T-cell (primary cell): ENCODE results near the gene CCDC126. TPM values are rescaled to one million over a fixed set of nuclear protein-coding genes. Genes with fewer than 3 reads are reported as not detected.

Experiments used
- ATAC-seq, 4 experiments: fragments of 200-7000 bp in 3 of 4; fragments of 150-1000 bp in 1 of 4; cut with Tn5 transposase; replicated peaks in 1 of 4; 1 replicate in 3 of 4; 2 replicates in 1 of 4; pipeline ENCODE4 v1.10.0; 2021; ENCODE audit warnings: moderate library complexity in 3 of 4, mild to moderate bottlenecking in 2 of 4, moderate number of reproducible peaks in 1 of 4
- CTCF ChIA-PET, 2 donors: fragments of 300-600 bp; sonication (Branson Sonifier 250); formaldehyde crosslinking; loops; one replicate each; lab custom pipeline; 2022; ENCODE audit warnings: antibody characterized with exemption in 2 of 2; lab: Charles Lee
- POLR2A ChIA-PET, 2 donors: fragments of 300-600 bp; sonication (Branson Sonifier 250); formaldehyde crosslinking; loops; one replicate each; lab custom pipeline; 2022; ENCODE audit warnings: antibody characterized with exemption in 2 of 2; lab: Charles Lee
- DNase-seq, 35 experiments: peaks; one replicate each; pipeline versions ENCODE4 v3.0.0 to v3.0.0-alpha.2; 2013 to 2023
- H3K27ac ChIP-seq: one replicate; pipeline ENCODE4 v1.5.1; 2013; ENCODE audit warnings: low read length
- H3K27me3 ChIP-seq, 2 experiments: replicated peaks in 1 of 2; 1 replicate in 1 of 2; 2 replicates in 1 of 2; pipeline versions ENCODE4 v1.6.1 to v1.7.0; 2013; ENCODE audit warnings: low read length in 1 of 2, mixed read lengths in 1 of 2; ENCODE audit not compliant: control insufficient read depth in 2 of 2, insufficient read depth in 2 of 2; ENCODE audit errors: extremely low read depth in 1 of 2
- H3K36me3 ChIP-seq, 2 donors: 1 replicate in 1 of 2; 2 replicates in 1 of 2; pipeline versions ENCODE4 v1.6.1 to v1.7.0; 2013; ENCODE audit warnings: low read length in 1 of 2; ENCODE audit not compliant: control insufficient read depth in 2 of 2, insufficient read depth in 1 of 2; ENCODE audit errors: extremely low read depth in 1 of 2
- H3K4me1 ChIP-seq, 2 experiments: 1 replicate in 1 of 2; 2 replicates in 1 of 2; pipeline versions ENCODE4 v1.6.1 to v1.7.0; 2013; ENCODE audit warnings: low read length in 2 of 2, mixed read lengths in 1 of 2; ENCODE audit not compliant: insufficient read depth in 2 of 2, control insufficient read depth in 1 of 2; ENCODE audit errors: extremely low read depth in 1 of 2
- H3K4me3 ChIP-seq, 2 donors: 1 replicate in 1 of 2; 2 replicates in 1 of 2; pipeline versions ENCODE4 v1.5.1 to v1.7.0; 2013; ENCODE audit warnings: mild to moderate bottlenecking in 2 of 2, low read length in 1 of 2, moderate library complexity in 1 of 2; ENCODE audit not compliant: control insufficient read depth in 1 of 2; ENCODE audit errors: extremely low read depth in 1 of 2
- H3K9me3 ChIP-seq: 2 replicates; pipeline ENCODE4 v1.7.0; 2013
- H3K27ac Mint-ChIP-seq, 2 donors: one replicate each; pipeline ENCODE4 v1.8.0; 2020 to 2021; ENCODE audit warnings: mild to moderate bottlenecking in 2 of 2, mixed read lengths in 2 of 2
- H3K27me3 Mint-ChIP-seq, 2 donors: one replicate each; pipeline ENCODE4 v1.8.0; 2021 to 2022; ENCODE audit warnings: mixed read lengths in 2 of 2
- H3K36me3 Mint-ChIP-seq: one replicate; pipeline ENCODE4 v1.8.0; 2021; ENCODE audit warnings: mixed read lengths
- H3K4me1 Mint-ChIP-seq, 3 donors: one replicate each; pipeline ENCODE4 v1.8.0; 2020 to 2022; ENCODE audit warnings: mixed read lengths in 3 of 3, mild to moderate bottlenecking in 1 of 3
- H3K4me3 Mint-ChIP-seq, 3 donors: one replicate each; pipeline ENCODE4 v1.8.0; 2020 to 2022; ENCODE audit warnings: mild to moderate bottlenecking in 3 of 3, mixed read lengths in 3 of 3, moderate library complexity in 3 of 3
- H3K9me3 Mint-ChIP-seq, 3 donors: one replicate each; pipeline ENCODE4 v1.8.0; 2020 to 2022; ENCODE audit warnings: mixed read lengths in 3 of 3
- WGBS: methylation state at CpG from one replicate; pipeline ENCODE4 v1.1.5; 2013; ENCODE audit warnings: missing lambda C conversion rate; ENCODE audit not compliant: insufficient coverage; 5-methylcytosine and 5-hydroxymethylcytosine counted together
- total RNA-seq, 35 experiments: library from RNA in 6 of 35; stranded (reverse) in 6 of 35; fragments of 120-200 nt in 1 of 35; gene quantifications; one replicate each; pipeline versions ENCODE4 v1.2.1 to v1.2.4 and lab custom pipeline; 2013 to 2026

CCDC126 gene
- total RNA-seq, 5 donors from 2014 or later (not counting 1 experiment from before 2014, with no cell fraction given): 10.4 to 15.6 (median 11.1) TPM

GRCh38 chr7:23586159-23586558 is 11.0 kb upstream of the CCDC126 start:
- WGBS: 92% methylated on average over 30 of the region's 34 CpGs
- Mint-ChIP-seq H3K27ac (no peak overlapping the region), H3K4me1 (no peaks in the 10 kb centered on the region), H3K4me3 (no peak overlapping the region), H3K9me3 (no peaks in the 10 kb centered on the region), H3K36me3 (no peaks in the 10 kb centered on the region), H3K27me3 (no peaks in the 10 kb centered on the region)
- ChIA-PET POLR2A (no interaction called here), CTCF (no interaction called here)
- no peak for ATAC-seq
- Histone ChIP-seq H3K27me3 (no peaks in the 10 kb centered on the region), H3K36me3 (no peaks in the 10 kb centered on the region), H3K4me3 (no peak overlapping the region), H3K9me3 (no peaks in the 10 kb centered on the region), H3K27ac (no peak overlapping the region), H3K4me1 (no peaks in the 10 kb centered on the region)
- no peak for DNase-seq

DNA sequence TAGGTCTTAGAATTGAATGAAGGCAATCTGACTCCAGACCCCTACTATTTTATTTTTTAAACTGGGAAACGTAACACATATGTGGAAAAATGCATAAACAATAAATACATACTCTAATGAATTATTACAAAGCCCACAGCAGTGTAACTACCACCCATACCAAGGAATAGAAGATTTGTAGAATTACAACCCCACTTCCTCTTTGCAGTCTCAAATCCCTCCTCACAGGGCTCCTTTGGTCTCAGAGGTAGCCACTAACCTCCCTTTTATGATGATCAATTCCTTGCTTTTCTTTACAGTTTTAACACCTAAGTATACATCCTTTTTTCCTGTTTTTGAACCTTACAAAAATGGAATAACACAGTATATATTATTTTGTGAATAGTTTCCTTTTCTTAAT is 6.7 kb upstream of the CCDC126 start:
- H3K4me1 Mint-ChIP-seq: peaks cover 0 to 5% (median 0%) of the 10 kb centered on the region in 3 donors
- no peak for DNase-seq
- ATAC-seq: no peak
- no peak overlapping the region for H3K27ac Mint-ChIP-seq
- no peaks in the 10 kb centered on the region for H3K9me3 Mint-ChIP-seq
- Histone ChIP-seq H3K27ac (no peak overlapping the region), H3K4me1 (no peaks in the 10 kb centered on the region), H3K36me3 (no peaks in the 10 kb centered on the region), H3K27me3 (peaks cover 0 to 2% of the 10 kb centered on the region in 2 experiments), H3K4me3 (no peak overlapping the region), H3K9me3 (no peaks in the 10 kb centered on the region)
- no peaks in the 10 kb centered on the region for H3K27me3 Mint-ChIP-seq
- WGBS: no CpG with 5 or more reads among the region's 1 CpG
- H3K4me3 Mint-ChIP-seq: no peak overlapping the region
- POLR2A ChIA-PET: no interaction called here
- H3K36me3 Mint-ChIP-seq: no peaks in the 10 kb centered on the region
- CTCF ChIA-PET: interaction anchor here in 1 of 2 donors (0.6 kb wide), 1 partner anchor 280 kb away, joined by 3 read pairs; no protein-coding TSS in a partner anchor

DNA sequence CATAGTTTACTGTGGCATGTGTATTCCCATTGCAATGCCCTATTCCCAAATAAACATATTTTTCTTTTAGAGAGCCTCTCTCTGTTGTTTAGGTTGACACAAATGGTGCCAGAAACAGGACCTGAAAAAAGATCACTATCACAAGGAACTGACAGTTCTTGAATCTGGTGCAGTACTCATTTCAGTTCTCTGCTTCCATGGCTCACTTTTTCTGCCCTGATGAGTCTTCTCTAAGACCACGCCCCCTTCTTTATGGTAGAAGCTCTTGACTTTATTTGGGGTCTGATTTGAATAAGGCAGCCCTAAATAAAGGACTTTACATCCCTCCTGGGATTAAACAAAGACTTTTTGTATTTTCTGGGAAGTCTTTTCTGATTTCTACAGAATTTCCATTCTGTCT is 3.5 kb upstream of the CCDC126 start:
- no peak overlapping the region for H3K27ac Mint-ChIP-seq
- Histone ChIP-seq H3K27ac (no peak overlapping the region), H3K4me3 (no peak overlapping the region), H3K9me3 (no peaks in the 10 kb centered on the region), H3K4me1 (peaks cover 4 to 8% of the 10 kb centered on the region in 2 experiments), H3K27me3 (peaks cover 0 to 11% of the 10 kb centered on the region in 2 experiments), H3K36me3 (no peaks in the 10 kb centered on the region)
- ChIA-PET CTCF (no interaction called here), POLR2A (interaction anchor here in 1 of 2 donors (0.5 kb wide), 1 partner anchor 39 kb away, joined by 3 read pairs; no protein-coding TSS in a partner anchor)
- no peak overlapping the region for H3K4me3 Mint-ChIP-seq
- no peaks in the 10 kb centered on the region for H3K9me3 Mint-ChIP-seq
- peaks cover 1 to 4% of the 10 kb centered on the region in 2 donors for H3K27me3 Mint-ChIP-seq
- peaks cover 12 to 20% (median 19%) of the 10 kb centered on the region in 3 donors for H3K4me1 Mint-ChIP-seq
- no CpG with 5 or more reads among the region's 1 CpG for WGBS
- no peaks in the 10 kb centered on the region for H3K36me3 Mint-ChIP-seq
- ATAC-seq (no peak), DNase-seq (no peak)

- H3K27me3 Mint-ChIP-seq: peaks cover 1 to 4% of the 10 kb centered on the region in 2 donors
- no peaks in the 10 kb centered on the region for H3K36me3 Mint-ChIP-seq
- no peak for ATAC-seq
Observed at GRCh38 chr7:23594879-23595604, 2.1 kb upstream of the CCDC126 start.

GRCh38 chr7:23598296-23598695 is 1.1 kb downstream of the CCDC126 start:
- 92% methylated on average over 2 of the region's 4 CpGs for WGBS
- H3K9me3 ChIP-seq: no peaks in the 10 kb centered on the region
- H3K27me3 ChIP-seq: peaks cover 0 to 9% of the 10 kb centered on the region in 2 experiments
- Mint-ChIP-seq H3K27me3 (peaks cover 1 to 4% of the 10 kb centered on the region in 2 donors), H3K4me3 (peak overlapping the region; percentile 85 to 95 (median 89)), H3K4me1 (peaks cover 45 to 53% (median 47%) of the 10 kb centered on the region in 3 donors), H3K36me3 (peaks cover 9% of the 10 kb centered on the region), H3K9me3 (no peaks in the 10 kb centered on the region), H3K27ac (no peak overlapping the region)
- ATAC-seq (no peak), DNase-seq (no peak)
- peak overlapping the region; percentile 79 to 95 for H3K4me3 ChIP-seq
- CTCF ChIA-PET: interaction anchor here (0.6 to 1.7 kb wide), 7 partner anchors 51 to 252 kb away, joined by 3 to 7 read pairs (median 3); no protein-coding TSS in a partner anchor
- POLR2A ChIA-PET: interaction anchor here in 1 of 2 donors (0.6 kb wide), 1 partner anchor 10 kb away, joined by 3 read pairs; no protein-coding TSS in a partner anchor
- H3K36me3 ChIP-seq: no peaks in the 10 kb centered on the region
- no peak overlapping the region for H3K27ac ChIP-seq
- H3K4me1 ChIP-seq: peaks cover 4 to 8% of the 10 kb centered on the region in 2 experiments

More at GRCh38 chr7:23594879-23595604, 2.1 kb upstream of the CCDC126 start:
- no peaks in the 10 kb centered on the region for H3K36me3 ChIP-seq
- Mint-ChIP-seq H3K27ac (peak overlapping the region in 1 of 2 donors; percentile 27), H3K4me3 (peak overlapping the region in 1 of 3 donors; percentile 3), H3K4me1 (peaks cover 22 to 30% (median 30%) of the 10 kb centered on the region in 3 donors), H3K9me3 (no peaks in the 10 kb centered on the region)
- ChIA-PET CTCF (interaction anchor here in 1 of 2 donors (0.5 kb wide), 1 partner anchor 93 kb away, joined by 5 read pairs; no protein-coding TSS in a partner anchor), POLR2A (interaction anchor here in 1 of 2 donors (0.7 kb wide), 1 partner anchor 53 kb away, joined by 3 read pairs; no protein-coding TSS in a partner anchor)
- H3K4me1 ChIP-seq: peaks cover 4 to 8% of the 10 kb centered on the region in 2 experiments
- H3K27ac ChIP-seq: no peak overlapping the region
- H3K9me3 ChIP-seq: no peaks in the 10 kb centered on the region
- peaks cover 0 to 11% of the 10 kb centered on the region in 2 experiments for H3K27me3 ChIP-seq
- H3K4me3 ChIP-seq: no peak overlapping the region
- no peak for DNase-seq

DNA sequence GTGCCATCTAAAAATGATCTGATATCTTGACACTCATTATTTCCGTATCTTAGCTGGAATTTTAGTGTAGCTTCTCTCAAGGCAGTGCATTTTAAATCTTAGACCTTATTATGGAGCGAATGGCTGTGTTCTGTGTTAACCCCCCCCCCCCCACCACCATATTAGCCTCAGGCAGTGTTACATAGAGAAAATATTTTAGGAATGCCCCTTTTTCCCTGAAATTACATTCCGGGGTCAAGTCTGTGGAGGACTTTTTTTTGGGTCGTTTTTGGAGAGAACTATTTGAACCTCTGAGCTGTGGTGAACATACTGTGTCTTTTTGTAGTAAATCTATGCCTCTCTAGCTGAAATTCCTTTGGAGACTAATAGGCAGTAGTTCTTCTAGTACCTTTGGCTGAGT is 3.1 kb downstream of the CCDC126 start:
- Mint-ChIP-seq H3K27ac (no peak overlapping the region), H3K27me3 (peaks cover 1 to 4% of the 10 kb centered on the region in 2 donors), H3K9me3 (no peaks in the 10 kb centered on the region), H3K4me1 (peaks cover 50 to 57% (median 50%) of the 10 kb centered on the region in 3 donors), H3K4me3 (no peak overlapping the region), H3K36me3 (peaks cover 17% of the 10 kb centered on the region)
- DNase-seq: no peak
- ATAC-seq: no peak
- Histone ChIP-seq H3K36me3 (no peaks in the 10 kb centered on the region), H3K9me3 (no peaks in the 10 kb centered on the region), H3K4me1 (peaks cover 4 to 8% of the 10 kb centered on the region in 2 experiments), H3K4me3 (no peak overlapping the region), H3K27ac (no peak overlapping the region), H3K27me3 (peaks cover 0 to 9% of the 10 kb centered on the region in 2 experiments)
- ChIA-PET CTCF (interaction anchor here (0.6 to 1.0 kb wide), 6 partner anchors 9 to 1334 kb away, joined by 3 to 5 read pairs (median 3); no protein-coding TSS in a partner anchor), POLR2A (interaction anchor here in 1 of 2 donors (0.5 kb wide), 1 partner anchor 9 kb away, joined by 3 read pairs; no protein-coding TSS in a partner anchor)
- WGBS: 71% methylated on average over 1 of the region's 4 CpGs
